ENCODE data around the gene PALM2AKAP2. TPM values are rescaled to one million over a fixed set of nuclear protein-coding genes. Genes with fewer than 3 reads are reported as not detected.
A peak's percentile ranks its signal among the peaks of the same experiment; 100 is the strongest.

Gene PALM2AKAP2
- total RNA-seq, 1 donor from 2014 or later, result 1.0 TPM

- Mint-ChIP-seq H3K27me3 (ENCODE audit: unreplicated experiment) (peaks cover 3% of the 10 kb centered on the region), H3K27ac (ENCODE audit: unreplicated experiment) (no peak overlapping the region), H3K4me1 (ENCODE audit: low read depth, unreplicated experiment) (peaks cover 4% of the 10 kb centered on the region), H3K9me3 (ENCODE audit: unreplicated experiment) (peaks cover 5% of the 10 kb centered on the region), H3K36me3 (ENCODE audit: unreplicated experiment) (peaks cover 2% of the 10 kb centered on the region), H3K4me3 (ENCODE audit: unreplicated experiment) (peak overlapping the region; percentile 89)
- TF ChIP-seq CTCF (IDR thresholded peaks at IDR 0.05; ENCODE audit: partially characterized antibody, unreplicated experiment), result no peak
- DNase-seq, result no peak
Measured at GRCh38 chr9:109780453-109781033, 545 bp downstream of the PALM2AKAP2 start.

- peak overlapping the region; percentile 89 for H3K4me3 Mint-ChIP-seq (ENCODE audit: unreplicated experiment)
Measured at GRCh38 chr9:109781086-109781485, 1.1 kb downstream of the PALM2AKAP2 start.

GRCh38 chr9:109781541-109782197 is 1.7 kb downstream of the PALM2AKAP2 start:
- no peak overlapping the region for H3K27ac Mint-ChIP-seq (ENCODE audit: unreplicated experiment)
- no peak overlapping the region for H3K4me3 Mint-ChIP-seq (ENCODE audit: unreplicated experiment)
- H3K27me3 Mint-ChIP-seq (ENCODE audit: unreplicated experiment), result peaks cover 3% of the 10 kb centered on the region
- no peak for TF ChIP-seq CTCF (IDR thresholded peaks at IDR 0.05; ENCODE audit: partially characterized antibody, unreplicated experiment)
- no peak for DNase-seq
- H3K4me1 Mint-ChIP-seq (ENCODE audit: low read depth, unreplicated experiment), result peaks cover 4% of the 10 kb centered on the region
- H3K36me3 Mint-ChIP-seq (ENCODE audit: unreplicated experiment), result peaks cover 4% of the 10 kb centered on the region
- H3K9me3 Mint-ChIP-seq (ENCODE audit: unreplicated experiment), result peaks cover 5% of the 10 kb centered on the region

More at GRCh38 chr9:109781086-109781485, 1.1 kb downstream of the PALM2AKAP2 start:
- Mint-ChIP-seq H3K4me1 (ENCODE audit: low read depth, unreplicated experiment) (peaks cover 4% of the 10 kb centered on the region), H3K9me3 (ENCODE audit: unreplicated experiment) (peaks cover 5% of the 10 kb centered on the region), H3K27me3 (ENCODE audit: unreplicated experiment) (peaks cover 3% of the 10 kb centered on the region), H3K27ac (ENCODE audit: unreplicated experiment) (no peak overlapping the region), H3K36me3 (ENCODE audit: unreplicated experiment) (peaks cover 4% of the 10 kb centered on the region)
- no peak for DNase-seq
- no peak for TF ChIP-seq CTCF (IDR thresholded peaks at IDR 0.05; ENCODE audit: partially characterized antibody, unreplicated experiment)

GRCh38 chr9:109787735-109788134 is 7.7 kb downstream of the PALM2AKAP2 start:
- H3K36me3 Mint-ChIP-seq (ENCODE audit: unreplicated experiment), result peaks cover 4% of the 10 kb centered on the region
- H3K27me3 Mint-ChIP-seq (ENCODE audit: unreplicated experiment), result no peaks in the 10 kb centered on the region
- H3K27ac Mint-ChIP-seq (ENCODE audit: unreplicated experiment), result no peak overlapping the region
- DNase-seq, result no peak
- H3K9me3 Mint-ChIP-seq (ENCODE audit: unreplicated experiment), result no peaks in the 10 kb centered on the region
- no peak for TF ChIP-seq CTCF (IDR thresholded peaks at IDR 0.05; ENCODE audit: partially characterized antibody, unreplicated experiment)
- no peak overlapping the region for H3K4me3 Mint-ChIP-seq (ENCODE audit: unreplicated experiment)
- peaks cover 3% of the 10 kb centered on the region for H3K4me1 Mint-ChIP-seq (ENCODE audit: low read depth, unreplicated experiment)

GRCh38 chr9:109789556-109789955 is 9.6 kb downstream of the PALM2AKAP2 start:
- H3K27me3 Mint-ChIP-seq (ENCODE audit: unreplicated experiment), result no peaks in the 10 kb centered on the region
- no peak overlapping the region for H3K27ac Mint-ChIP-seq (ENCODE audit: unreplicated experiment)
- no peak for DNase-seq
- H3K4me3 Mint-ChIP-seq (ENCODE audit: unreplicated experiment), result no peak overlapping the region
- H3K9me3 Mint-ChIP-seq (ENCODE audit: unreplicated experiment), result no peaks in the 10 kb centered on the region
- no peak for TF ChIP-seq CTCF (IDR thresholded peaks at IDR 0.05; ENCODE audit: partially characterized antibody, unreplicated experiment)
- peaks cover 3% of the 10 kb centered on the region for H3K4me1 Mint-ChIP-seq (ENCODE audit: low read depth, unreplicated experiment)
- H3K36me3 Mint-ChIP-seq (ENCODE audit: unreplicated experiment), result peaks cover 4% of the 10 kb centered on the region
